Kidney (tissue), 14 donors: Measurements from ENCODE around the gene MAN2A1. TPM values are rescaled to one million over a fixed set of nuclear protein-coding genes. Genes with fewer than 3 reads are reported as not detected.

Experiments
- DNase-seq, 5 donors: peaks; one replicate each; pipeline ENCODE4 v3.0.0-alpha.2; 2013 to 2020
- FAIRE-seq: peaks from 2 replicates; lab custom pipeline; 2012; peaks lifted over from hg19 to GRCh38; lab: Jason Lieb, UNC
- H3K27ac ChIP-seq, 2 donors: one replicate each; pipeline ENCODE4 v1.7.0; 2013; ENCODE audit warnings: low read depth in 2 of 2, low read length in 2 of 2, inconsistent platforms in 1 of 2
- H3K27me3 ChIP-seq: one replicate; pipeline ENCODE4 v1.7.1; 2013; ENCODE audit warnings: low read length, inconsistent platforms; ENCODE audit not compliant: control insufficient read depth, insufficient read depth
- H3K36me3 ChIP-seq, 3 donors: one replicate each; pipeline versions ENCODE4 v1.7.0 to v1.7.1; 2013; ENCODE audit warnings: low read length in 3 of 3, control low read depth in 1 of 3, inconsistent platforms in 1 of 3; ENCODE audit not compliant: insufficient read depth in 3 of 3, control insufficient read depth in 2 of 3
- H3K4me1 ChIP-seq, 3 donors: one replicate each; pipeline versions ENCODE4 v1.7.0 to v1.7.1; 2013; ENCODE audit warnings: low read length in 3 of 3, inconsistent platforms in 1 of 3, low read depth in 1 of 3; ENCODE audit not compliant: control insufficient read depth in 2 of 3, insufficient read depth in 2 of 3
- H3K4me3 ChIP-seq, 3 donors: one replicate each; pipeline versions ENCODE4 v1.7.0 to v1.8.1; 2013; ENCODE audit warnings: low read length in 3 of 3, control low read depth in 1 of 3, inconsistent platforms in 1 of 3
- H3K9ac ChIP-seq, 3 donors: one replicate each; pipeline versions ENCODE4 v1.7.0 to v1.7.1; 2013; ENCODE audit warnings: low read length in 3 of 3, control low read depth in 1 of 3, inconsistent platforms in 1 of 3
- H3K9me3 ChIP-seq, 3 donors: one replicate each; pipeline versions ENCODE4 v1.7.0 to v1.7.1; 2013; ENCODE audit warnings: low read length in 3 of 3, control low read depth in 1 of 3, inconsistent platforms in 1 of 3; ENCODE audit not compliant: control insufficient read depth in 2 of 3, insufficient read depth in 1 of 3
- intact Hi-C: fragments of 100-400 bp; cut with DNase I; formaldehyde crosslinking; loops from one replicate; pipeline ENCODE4 v1.11.1; 2022
- polyA plus RNA-seq: library from polyadenylated mRNA; stranded (reverse); fragments of 350-450 nt; fragmentation: Illumina TruSeq; extraction: RNeasy Lipid Tissue Mini Kit (QIAGEN cat#74804); gene quantifications from one replicate; pipeline ENCODE4 v1.2.3, GENCODE V29; 2014; ENCODE audit warnings: low read depth, low replicate concordance; ENCODE audit not compliant: insufficient read depth
- total RNA-seq: library from RNA; stranded (reverse); fragmentation: NEBNext Ultra II Directional; extraction: Animal tissue kit (Norgen Biotek cat#: 25700); gene quantifications from one replicate; pipeline ENCODE4 v1.2.1, GENCODE V29; 2021
- TF ChIP-seq, protein P1 (sequence below): IDR thresholded peaks from 3 replicates; pipeline ENCODE4 v1.5.1; 2012; ENCODE audit warnings: mild to moderate bottlenecking, moderate library complexity, borderline replicate concordance; ENCODE audit not compliant: insufficient read depth; ENCODE audit errors: extremely low read depth
- donor health status: control.
- donor health status: control.
- donor health status: control.
- donor health status: control.
- donor health status: control.
- donor health status: DM: yes; HTN: yes; CAD: no.
- donor health status: Normal renal cell carcinoma (clear cell type).

The MAN2A1 gene
- total and polyA plus RNA-seq, 2 donors from 2014 or later = 12.7 to 69.9 TPM

GRCh38 chr5:109838157-109838556 is 148.4 kb downstream of the MAN2A1 start:
- FAIRE-seq (no peak), DNase-seq (no peak)
- Histone ChIP-seq H3K4me3 (no peak overlapping the region), H3K9me3 (no peaks in the 10 kb centered on the region), H3K36me3 (peaks cover 0 to 8% (median 0%) of the 10 kb centered on the region in 3 donors), H3K27ac (no peak overlapping the region), H3K27me3 (no peaks in the 10 kb centered on the region), H3K4me1 (no peaks in the 10 kb centered on the region), H3K9ac (no peak overlapping the region)
- TF ChIP-seq, protein P1, sequence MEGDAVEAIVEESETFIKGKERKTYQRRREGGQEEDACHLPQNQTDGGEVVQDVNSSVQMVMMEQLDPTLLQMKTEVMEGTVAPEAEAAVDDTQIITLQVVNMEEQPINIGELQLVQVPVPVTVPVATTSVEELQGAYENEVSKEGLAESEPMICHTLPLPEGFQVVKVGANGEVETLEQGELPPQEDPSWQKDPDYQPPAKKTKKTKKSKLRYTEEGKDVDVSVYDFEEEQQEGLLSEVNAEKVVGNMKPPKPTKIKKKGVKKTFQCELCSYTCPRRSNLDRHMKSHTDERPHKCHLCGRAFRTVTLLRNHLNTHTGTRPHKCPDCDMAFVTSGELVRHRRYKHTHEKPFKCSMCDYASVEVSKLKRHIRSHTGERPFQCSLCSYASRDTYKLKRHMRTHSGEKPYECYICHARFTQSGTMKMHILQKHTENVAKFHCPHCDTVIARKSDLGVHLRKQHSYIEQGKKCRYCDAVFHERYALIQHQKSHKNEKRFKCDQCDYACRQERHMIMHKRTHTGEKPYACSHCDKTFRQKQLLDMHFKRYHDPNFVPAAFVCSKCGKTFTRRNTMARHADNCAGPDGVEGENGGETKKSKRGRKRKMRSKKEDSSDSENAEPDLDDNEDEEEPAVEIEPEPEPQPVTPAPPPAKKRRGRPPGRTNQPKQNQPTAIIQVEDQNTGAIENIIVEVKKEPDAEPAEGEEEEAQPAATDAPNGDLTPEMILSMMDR = no peak
- intact Hi-C loops = no loop called here

- DNase-seq = no peak
- Histone ChIP-seq H3K36me3 (peaks cover 0 to 17% (median 7%) of the 10 kb centered on the region in 3 donors), H3K27me3 (no peaks in the 10 kb centered on the region), H3K9ac (no peak overlapping the region), H3K4me3 (no peak overlapping the region), H3K27ac (no peak overlapping the region), H3K4me1 (no peaks in the 10 kb centered on the region), H3K9me3 (no peaks in the 10 kb centered on the region)
- intact Hi-C loops = no loop called here
- TF ChIP-seq, protein P1 = peak; percentile 12
- no peak for FAIRE-seq
These were observed 154.4 kb downstream of the MAN2A1 start for GRCh38 chr5:109844148-109844547.

DNA sequence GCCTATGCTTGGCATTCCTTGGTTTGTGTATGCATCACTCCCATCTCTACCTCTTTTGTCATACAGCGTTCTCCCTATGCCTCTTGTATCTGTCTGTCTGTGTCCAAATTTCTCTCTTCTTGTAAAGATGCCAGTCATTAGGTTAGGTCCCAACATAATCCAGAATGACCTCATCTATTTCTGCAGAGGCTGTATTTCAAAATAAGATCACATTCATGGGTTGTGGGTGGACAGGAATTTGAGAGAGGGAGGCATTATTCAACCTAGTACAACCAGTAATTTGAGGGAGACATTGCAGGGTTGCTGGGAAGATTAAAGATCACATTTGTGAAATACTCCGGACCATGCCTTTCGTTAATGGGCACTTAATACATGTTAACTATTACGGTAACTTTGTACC is 155.0 kb downstream of the MAN2A1 start:
- TF ChIP-seq, protein P1 = no peak
- FAIRE-seq (no peak), DNase-seq (no peak)
- Histone ChIP-seq H3K9ac (no peak overlapping the region), H3K4me1 (no peaks in the 10 kb centered on the region), H3K36me3 (peaks cover 0 to 23% (median 7%) of the 10 kb centered on the region in 3 donors), H3K27ac (no peak overlapping the region), H3K4me3 (no peak overlapping the region), H3K27me3 (no peaks in the 10 kb centered on the region), H3K9me3 (no peaks in the 10 kb centered on the region)
- intact Hi-C loops = no loop called here

GRCh38 chr5:109848130-109848529 is 158.4 kb downstream of the MAN2A1 start:
- no peak for DNase-seq
- Histone ChIP-seq H3K9me3 (no peaks in the 10 kb centered on the region), H3K4me3 (no peak overlapping the region), H3K27ac (no peak overlapping the region), H3K9ac (no peak overlapping the region), H3K36me3 (peaks cover 0 to 23% (median 2%) of the 10 kb centered on the region in 3 donors), H3K4me1 (peaks cover 0 to 7% (median 0%) of the 10 kb centered on the region in 3 donors), H3K27me3 (no peaks in the 10 kb centered on the region)
- intact Hi-C loops = no loop called here
- FAIRE-seq = no peak
- TF ChIP-seq, protein P1 = no peak
